Stimulated activated CD8-positive, alpha-beta memory T cell treated with anti-CD3 and anti-CD28 coated beads, Interleukin-7, amount 100 ng/mL, for 4 hours (primary cell): ENCODE data around the gene SART1.
A peak's percentile ranks its signal among the peaks of the same experiment; 100 is the strongest.
"Not testable (repeated sequence)": the region's sequence is repeated elsewhere in the genome, so short reads cannot be mapped to it uniquely, and the experiment has no call there.

Experiments used
- DNase-seq, 2 donors: peaks; one replicate each; pipeline ENCODE4 v3.0.0-alpha.2; 2020; ENCODE audit warnings: low read depth in 2 of 2

SART1 gene

GRCh38 chr11:66017321-66017720, 55.8 kb downstream of the SART1 start:
- peak; percentile 57 to 74 for DNase-seq

GRCh38 chr11:66020212-66020611, 58.7 kb downstream of the SART1 start:
- no peak for DNase-seq

- peak in 1 of 2 donors; percentile 43 for DNase-seq
These were observed 59.3 kb downstream of the SART1 start for GRCh38 chr11:66020618-66021357.

GRCh38 chr11:66022401-66023185, 61.1 kb downstream of the SART1 start:
- peak; percentile 31 to 64 for DNase-seq

DNA sequence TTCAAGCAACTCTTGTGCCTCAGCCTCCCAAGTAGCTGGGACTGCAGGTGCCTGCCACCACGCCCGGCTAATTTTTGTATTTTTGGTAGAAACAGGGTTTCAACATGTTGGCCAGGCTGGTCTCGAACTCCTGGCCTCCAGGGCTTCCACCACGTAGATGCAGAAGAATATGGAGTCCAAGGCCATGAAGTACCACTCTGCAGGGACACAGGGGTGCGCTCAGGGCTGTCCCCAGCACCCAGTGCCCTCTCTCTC, 61.6 kb downstream of the SART1 start:
- not testable (repeated sequence) for DNase-seq

DNA sequence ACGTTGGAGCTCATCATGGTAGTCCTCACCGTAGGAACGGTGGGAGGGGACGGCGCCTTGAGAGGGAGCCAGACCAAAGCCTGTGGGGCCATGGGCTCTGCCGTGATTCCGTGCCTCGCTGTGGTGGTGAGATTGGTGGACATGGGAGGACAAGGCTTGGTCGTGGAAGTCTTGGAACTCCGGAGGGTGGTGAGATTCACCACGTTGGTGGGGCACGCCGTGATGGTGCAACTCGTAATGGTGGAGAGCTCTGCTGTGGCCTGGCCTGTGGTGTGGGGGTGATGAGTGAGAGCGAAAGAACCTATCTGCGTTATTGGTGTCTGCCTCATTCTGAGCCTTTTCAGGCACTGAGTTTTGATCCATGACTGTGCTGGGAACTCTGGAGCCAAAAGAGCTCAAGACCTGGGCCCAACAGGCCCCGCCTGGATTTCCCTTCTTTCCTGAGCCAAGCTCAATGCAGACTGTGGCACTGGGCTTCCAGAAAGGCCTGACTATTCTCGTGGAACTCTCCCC, 64.5 kb downstream of the SART1 start, which contains the start of gene CATSPER1:
TSS of gene CATSPER1 (minus strand) at position 463 of the 513 bp plus-strand sequence. CDS start at position 363, 100 bp downstream.
- DNase-seq, result no peak
